HG03565 (cell line): ENCODE measurements around the gene CD4.

Experiments
- ATAC-seq: cut with Tn5 transposase; IDR thresholded peaks from one replicate; pipeline ENCODE4 v1.9.1; 2021; ENCODE audit warnings: mild to moderate bottlenecking, moderate library complexity; ENCODE audit not compliant: unreplicated experiment

Gene CD4

DNA sequence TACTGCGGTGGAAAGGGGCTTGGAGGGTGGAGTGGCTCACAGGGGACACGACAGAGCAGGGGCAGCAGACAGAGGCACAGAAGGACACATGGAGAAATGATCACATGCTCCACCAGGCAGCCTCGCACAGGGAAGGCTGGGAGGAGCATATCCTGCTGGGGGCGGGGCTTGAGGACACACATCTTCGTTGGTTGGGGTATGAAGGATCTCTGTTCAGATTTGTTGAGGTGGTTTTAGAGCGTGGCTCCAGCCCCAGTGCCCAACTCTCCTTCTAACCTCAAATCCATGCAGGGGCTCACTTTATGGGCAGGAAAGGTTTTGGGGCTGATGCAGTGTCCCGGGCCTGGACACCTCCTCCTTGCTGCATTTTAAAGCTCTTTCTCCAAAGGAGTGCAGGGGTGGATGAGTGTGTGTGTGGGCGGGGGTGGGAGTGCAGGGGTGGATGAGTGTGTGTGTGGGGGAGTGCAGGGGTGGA is 38.1 kb downstream of the CD4 start:
- ATAC-seq = no peak

- ATAC-seq = no peak
Observed at GRCh38 chr12:6827982-6828780, 38.9 kb downstream of the CD4 start, which contains the start of gene P3H3. TSS of gene P3H3 (plus strand) at chr12:6828407. CDS start at chr12:6828441, 34 bp downstream.

DNA sequence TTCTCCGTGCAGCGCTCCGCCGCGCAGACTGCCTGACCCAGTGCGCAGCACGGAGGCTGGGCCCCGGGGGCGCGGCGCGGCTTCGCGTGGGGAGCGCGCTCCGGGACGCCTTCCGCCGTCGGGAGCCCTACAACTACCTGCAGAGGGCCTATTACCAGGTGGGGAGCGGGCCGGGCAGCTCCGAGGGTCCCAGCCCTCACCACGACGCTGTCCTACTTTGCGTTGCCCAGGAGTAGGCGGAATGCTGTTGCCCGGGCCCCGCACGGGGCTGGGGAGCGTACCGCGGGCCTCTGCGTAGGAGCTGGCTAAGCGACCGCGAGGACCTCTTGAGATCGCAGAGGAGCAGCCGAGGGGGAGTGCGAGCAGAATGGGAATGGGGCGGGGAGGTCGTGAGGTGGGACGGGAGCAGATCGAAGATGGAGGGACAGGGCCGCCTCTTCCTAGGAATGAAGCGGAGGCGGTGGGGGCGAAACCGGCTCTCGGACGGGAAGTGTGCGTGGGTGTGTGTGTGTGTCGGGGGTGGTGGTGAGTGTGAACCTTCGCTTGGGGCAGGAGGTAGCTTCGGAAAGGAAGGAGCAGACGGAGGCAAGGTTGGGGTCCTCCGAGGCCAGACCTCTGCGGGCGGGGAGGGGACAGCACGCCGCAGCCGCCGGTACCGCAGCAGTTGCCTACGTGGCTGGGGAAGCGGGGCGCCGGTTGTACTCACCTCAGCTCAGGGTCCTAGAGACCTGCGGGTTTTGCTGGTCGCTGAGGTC is 39.6 kb downstream of the CD4 start:
- no peak for ATAC-seq

- ATAC-seq = no peak
Observed at GRCh38 chr12:6829536-6830220, 40.4 kb downstream of the CD4 start.

DNA sequence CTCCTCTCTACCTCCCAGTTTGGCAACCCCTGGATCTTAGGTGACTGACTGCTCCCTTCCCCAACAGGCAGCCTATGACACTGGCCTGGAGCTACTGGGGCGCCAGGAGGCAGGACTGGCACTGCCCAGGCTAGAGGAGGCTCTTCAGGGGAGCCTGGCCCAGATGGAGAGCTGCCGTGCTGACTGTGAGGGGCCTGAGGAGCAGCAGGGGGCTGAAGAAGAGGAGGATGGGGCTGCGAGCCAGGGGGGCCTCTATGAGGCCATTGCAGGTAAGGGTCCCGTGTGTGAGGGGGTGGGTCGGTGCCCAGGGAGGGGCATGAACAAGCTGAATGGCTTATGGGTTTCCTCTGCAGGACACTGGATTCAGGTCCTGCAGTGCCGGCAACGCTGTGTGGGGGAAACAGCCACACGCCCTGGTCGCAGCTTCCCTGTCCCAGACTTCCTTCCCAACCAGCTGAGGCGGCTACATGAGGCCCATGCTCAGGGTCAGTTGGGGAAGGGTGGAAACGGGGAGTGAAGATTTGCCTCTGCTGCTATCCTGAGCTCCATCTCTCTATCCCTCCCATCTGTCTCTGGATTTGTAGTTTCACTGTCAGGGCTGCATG is 41.1 kb downstream of the CD4 start:
- ATAC-seq = no peak

DNA sequence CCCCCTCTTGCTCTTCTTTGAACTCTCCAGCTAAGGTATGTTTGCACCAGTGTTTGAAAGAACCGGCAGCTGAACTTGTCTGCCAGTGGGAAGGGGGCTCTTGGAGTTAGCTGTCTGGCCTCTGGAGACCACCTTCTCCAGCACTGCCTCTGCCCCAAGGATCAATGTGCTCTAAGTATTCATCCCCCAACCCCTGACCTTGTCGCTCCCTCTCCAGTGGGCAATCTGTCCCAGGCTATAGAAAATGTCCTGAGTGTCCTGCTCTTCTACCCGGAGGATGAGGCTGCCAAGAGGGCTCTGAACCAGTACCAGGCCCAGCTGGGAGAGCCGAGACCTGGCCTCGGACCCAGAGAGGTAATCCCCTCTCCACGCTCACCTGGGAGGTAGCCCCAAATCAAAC is 41.7 kb downstream of the CD4 start:
- no peak for ATAC-seq

- no peak for ATAC-seq
Observed at GRCh38 chr12:6831450-6831995, 42.2 kb downstream of the CD4 start.

DNA sequence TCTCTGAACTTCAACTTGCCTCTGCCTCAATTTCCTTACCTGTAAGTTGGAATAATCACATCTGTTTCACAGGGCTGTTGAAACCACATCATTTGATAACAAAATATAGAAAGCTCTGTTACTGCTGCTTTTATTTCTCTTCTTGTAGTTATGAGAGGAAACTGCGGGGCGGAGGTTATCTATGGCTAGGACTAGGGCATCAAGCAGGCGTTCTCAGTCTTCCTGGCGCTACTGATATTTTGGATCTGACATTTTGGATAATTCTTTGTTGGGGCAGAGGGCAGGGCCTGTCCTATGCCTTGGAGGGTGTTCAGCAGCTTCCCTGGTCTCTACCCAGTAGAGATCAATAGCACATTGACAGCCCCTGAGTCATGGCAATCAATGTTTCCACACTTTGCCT is 42.8 kb downstream of the CD4 start:
- ATAC-seq = no peak

GRCh38 chr12:6833189-6833890 is 44.0 kb downstream of the CD4 start:
- ATAC-seq = no peak

DNA sequence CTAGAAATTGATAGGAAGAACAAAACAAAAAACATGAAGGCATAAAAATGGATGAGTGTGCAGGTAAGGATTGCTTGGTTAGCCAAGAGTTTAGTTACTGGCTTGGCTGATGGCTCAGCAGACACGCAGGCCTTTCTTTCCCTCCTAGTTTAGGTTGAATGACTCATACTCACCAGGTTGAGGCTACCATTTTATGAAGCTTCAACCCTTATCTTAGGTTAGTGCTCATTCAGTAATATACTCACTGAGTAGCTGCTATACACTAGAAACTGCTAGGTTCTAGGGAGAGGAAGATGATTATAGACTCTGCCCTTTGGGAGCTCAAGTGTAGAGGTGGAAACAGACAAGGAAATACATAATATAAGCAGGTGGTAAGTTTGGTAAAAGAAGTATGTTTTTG is 44.9 kb downstream of the CD4 start:
- ATAC-seq = no peak

DNA sequence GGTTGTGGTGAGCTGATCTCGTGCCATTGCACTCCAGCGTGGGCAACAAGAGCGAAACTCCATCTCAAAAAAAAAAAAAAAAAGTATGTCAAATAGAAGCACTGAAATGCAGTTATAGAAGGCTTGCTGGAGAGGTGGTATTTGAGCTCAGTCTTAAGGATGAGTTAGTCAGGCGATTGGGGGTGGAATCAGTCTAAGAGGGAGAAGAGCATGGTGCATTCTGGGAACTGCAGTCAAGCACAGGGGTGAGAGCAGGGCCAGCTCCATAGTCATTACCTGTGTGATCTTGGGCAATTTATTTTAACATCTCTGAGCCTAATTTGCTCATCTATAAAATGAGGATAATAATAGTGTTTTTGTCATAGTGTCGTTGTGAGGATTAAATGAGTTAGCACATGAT is 45.5 kb downstream of the CD4 start:
- ATAC-seq = no peak

GRCh38 chr12:6836851-6837250 is 47.5 kb downstream of the CD4 start:
- ATAC-seq = no peak

- no peak for ATAC-seq
Observed at GRCh38 chr12:6837370-6838060, 48.2 kb downstream of the CD4 start.

GRCh38 chr12:6838854-6839253 is 49.5 kb downstream of the CD4 start:
- ATAC-seq = no peak

- no peak for ATAC-seq
Observed at GRCh38 chr12:6839482-6840201, 50.3 kb downstream of the CD4 start.

- no peak for ATAC-seq
Observed at GRCh38 chr12:6840330-6840729, 51.0 kb downstream of the CD4 start.

- no peak for ATAC-seq
Observed at GRCh38 chr12:6840761-6841515, 51.6 kb downstream of the CD4 start, which contains the start of gene GNB3. TSS of gene GNB3 (plus strand) at chr12:6840925. CDS start at chr12:6841288, 363 bp downstream.

- no peak for ATAC-seq
Observed at GRCh38 chr12:6842075-6842474, 52.7 kb downstream of the CD4 start.
